ENCODE data around the gene ZFR2.

ZFR2 gene

GRCh38 chr19:3785938-3786824 lies 82.7 kb downstream of the ZFR2 start, which contains the start of gene MATK:
MATK (minus strand) TSS chr19:3786381; CDS start chr19:3785135, 1,246 bp downstream.
- DNase-seq (ENCODE audit: low read depth) = no peak

- DNase-seq (ENCODE audit: low read depth) = no peak
Observed at GRCh38 chr19:3785451-3785937, 83.3 kb downstream of the ZFR2 start.

DNA sequence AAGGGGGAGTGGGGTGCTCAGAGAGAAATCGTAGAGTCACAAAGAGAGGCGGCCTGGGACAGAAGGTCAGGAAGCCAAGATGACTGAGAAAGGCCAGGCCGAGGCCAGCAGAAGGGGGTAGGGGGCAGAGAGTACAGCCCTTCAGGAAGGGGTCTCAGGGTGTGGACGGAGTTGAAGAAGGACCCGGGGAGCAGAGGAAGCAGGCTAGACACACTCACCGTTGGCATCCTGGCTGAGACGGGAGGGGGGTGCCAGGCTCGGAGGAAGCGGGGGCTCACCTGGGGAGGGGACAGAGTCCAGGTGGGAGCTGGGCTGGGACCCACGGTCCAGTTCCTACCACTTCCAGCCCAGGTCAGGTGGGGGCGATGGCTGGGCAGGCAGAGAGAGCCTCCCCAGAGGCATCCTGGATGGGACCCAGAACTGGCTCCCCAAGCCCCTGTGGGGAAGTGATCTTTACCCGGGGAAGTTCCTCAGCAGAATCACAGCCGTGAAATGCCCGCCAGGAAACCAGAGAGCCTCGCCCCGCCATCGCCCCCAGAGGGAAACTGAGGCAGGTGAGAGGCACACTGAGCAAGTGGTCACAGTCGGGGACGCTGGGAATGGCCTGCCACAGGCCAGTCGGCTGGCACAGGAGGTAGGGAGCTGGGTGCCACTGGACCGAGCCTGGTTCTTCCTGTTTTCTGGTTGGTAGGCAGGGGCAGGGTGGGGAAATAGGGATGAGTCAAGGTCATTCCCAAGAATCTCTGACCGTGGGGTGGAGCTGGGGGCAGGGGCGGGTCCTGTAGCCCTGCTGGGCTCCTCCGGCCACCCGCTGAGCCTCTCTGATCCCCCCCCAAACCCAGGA lies 84.0 kb downstream of the ZFR2 start:
- DNase-seq (ENCODE audit: low read depth) = no peak

DNA sequence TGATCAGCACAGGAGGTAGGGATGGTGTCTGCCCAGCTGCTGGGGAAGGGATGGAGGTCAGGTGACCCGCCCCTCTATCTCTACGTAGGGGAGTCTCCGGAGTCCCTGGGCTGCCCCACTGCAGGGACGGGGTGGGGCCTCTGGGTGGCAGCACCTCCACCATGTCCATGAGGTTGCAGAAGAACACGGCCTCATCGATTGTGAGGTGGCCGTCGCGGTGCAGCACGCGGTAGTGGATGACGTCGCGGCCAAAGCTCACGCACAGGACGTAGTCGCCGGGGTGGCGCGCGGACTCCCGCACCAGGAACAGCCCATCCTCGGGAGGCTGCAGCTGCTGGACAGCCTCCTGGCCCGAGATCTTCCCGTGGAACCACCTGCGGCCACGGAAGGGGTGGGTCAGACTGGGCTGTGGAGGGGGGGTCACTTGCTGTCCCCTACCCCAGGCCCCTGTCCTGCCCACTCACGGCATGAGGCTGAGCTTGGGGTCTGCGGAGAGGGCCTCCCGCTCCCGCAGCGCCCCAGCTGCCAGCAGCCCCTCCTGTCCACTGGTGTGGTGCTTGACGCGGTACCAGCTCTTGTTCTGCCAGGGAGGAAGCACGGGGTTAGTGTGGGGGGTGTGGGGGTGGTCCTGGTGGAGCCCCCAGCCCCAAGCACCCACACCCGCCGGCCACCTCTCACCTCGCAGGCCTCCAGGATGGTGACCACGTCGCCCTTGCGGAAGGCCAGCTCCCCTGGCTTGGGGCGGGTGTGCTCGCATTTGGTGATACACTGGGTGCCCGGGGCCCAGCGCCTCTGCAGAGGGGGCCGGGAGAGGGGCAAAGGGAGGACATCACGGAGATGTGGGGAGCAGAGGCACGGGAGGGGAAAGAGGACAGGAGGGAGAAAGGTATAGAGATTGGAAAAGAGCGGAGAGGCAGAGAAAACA lies 84.9 kb downstream of the ZFR2 start:
- no peak for DNase-seq (ENCODE audit: low read depth)

DNA sequence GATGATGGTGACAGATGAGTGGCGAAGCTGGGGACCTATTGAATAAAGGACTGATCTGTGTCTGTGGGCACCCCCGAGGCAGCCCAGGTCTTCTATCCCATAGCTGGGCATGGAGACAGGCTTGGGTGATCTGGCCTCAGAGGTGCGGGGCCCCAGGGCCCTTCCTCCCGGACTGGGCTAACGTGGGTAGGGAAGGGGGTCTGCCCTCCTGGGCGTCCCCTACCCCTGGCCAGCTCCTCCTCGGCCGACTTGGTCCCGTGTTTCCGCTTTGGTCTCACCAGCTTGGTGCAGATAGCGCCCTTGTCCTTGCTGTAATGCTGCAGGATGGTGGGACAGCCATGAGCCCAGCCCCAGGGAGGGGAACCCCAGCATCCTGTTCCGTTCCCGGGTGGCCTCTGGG lies 85.9 kb downstream of the ZFR2 start:
- no peak for DNase-seq (ENCODE audit: low read depth)

GRCh38 chr19:3782330-3782729 lies 86.5 kb downstream of the ZFR2 start:
- DNase-seq (ENCODE audit: low read depth) = no peak

- no peak for DNase-seq (ENCODE audit: low read depth)
Observed at GRCh38 chr19:3781603-3782002, 87.2 kb downstream of the ZFR2 start.

GRCh38 chr19:3780786-3781304 lies 88.0 kb downstream of the ZFR2 start:
- DNase-seq (ENCODE audit: low read depth) = no peak

DNA sequence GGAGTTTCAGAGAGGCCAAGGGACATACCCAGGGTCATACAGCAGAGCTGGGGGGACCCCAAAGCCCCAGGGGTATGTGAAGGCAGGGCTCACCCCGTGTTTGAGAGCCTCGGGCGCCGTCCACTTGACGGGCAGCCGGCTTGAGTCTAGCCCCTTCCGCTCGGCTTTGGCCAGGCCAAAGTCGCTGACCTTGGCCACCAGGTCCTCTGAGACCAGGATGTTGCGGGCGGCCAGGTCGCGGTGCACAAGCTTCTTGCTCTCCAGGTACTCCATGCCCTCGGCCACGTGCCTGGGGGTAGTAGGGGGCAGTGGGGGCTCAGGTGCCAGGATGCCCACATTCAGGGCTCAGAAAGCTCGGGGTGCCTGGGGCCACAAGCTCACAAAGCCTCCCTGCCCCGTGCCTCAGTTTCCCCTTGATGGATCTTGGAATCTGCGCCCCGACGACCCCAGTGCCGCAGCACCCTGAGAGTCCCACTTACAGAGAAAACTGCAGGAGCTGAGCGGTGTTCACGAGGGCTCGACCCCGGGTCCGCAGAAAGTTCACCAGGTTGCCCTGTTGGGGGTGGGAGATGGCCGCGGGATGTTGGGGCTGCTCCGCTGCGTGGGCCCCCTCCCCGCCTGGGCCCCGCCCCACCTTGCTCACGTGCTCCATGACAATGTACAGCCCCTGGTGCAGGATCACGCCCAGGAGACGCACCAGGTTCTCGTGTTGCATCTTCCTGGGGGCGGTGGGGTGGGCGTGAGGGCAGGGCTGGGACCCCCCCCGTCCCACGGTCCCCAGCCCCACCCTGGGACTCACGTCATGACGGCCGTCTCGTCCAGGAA lies 89.7 kb downstream of the ZFR2 start:
- DNase-seq (ENCODE audit: low read depth) = no peak

GRCh38 chr19:3778104-3778867 lies 90.6 kb downstream of the ZFR2 start:
- no peak for DNase-seq (ENCODE audit: low read depth)

DNA sequence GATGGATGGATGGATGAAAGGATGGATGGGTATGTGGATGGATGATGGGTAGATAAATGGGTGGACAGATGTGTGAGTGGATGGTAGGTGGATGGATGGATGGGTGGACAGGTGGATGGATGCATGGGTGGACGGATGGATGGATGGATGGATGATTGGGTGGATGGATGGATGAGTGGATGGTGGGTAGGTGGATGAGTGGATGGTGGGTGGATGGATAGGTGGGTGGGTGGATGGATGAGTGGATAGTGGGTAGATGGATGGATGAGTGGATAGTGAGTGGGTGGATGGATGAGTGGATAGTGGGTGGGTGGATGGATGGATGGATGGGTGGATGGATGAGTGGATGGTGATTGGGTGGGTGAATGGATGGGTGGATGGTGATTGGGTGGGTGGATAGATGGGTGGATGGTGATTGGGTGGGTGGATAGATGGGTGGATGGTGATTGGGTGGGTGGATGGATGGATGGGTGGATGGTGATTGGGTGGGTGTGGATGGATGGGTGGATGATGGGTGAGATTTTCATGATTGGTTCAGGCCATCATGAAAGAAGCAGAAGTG lies 92.3 kb downstream of the ZFR2 start:
- DNase-seq (ENCODE audit: low read depth) = no peak

GRCh38 chr19:3775831-3776230 lies 93.0 kb downstream of the ZFR2 start:
- no peak for DNase-seq (ENCODE audit: low read depth)

GRCh38 chr19:3775374-3775711 lies 93.5 kb downstream of the ZFR2 start:
- no peak for DNase-seq (ENCODE audit: low read depth)

GRCh38 chr19:3774621-3775373 lies 94.0 kb downstream of the ZFR2 start:
- DNase-seq (ENCODE audit: low read depth) = no peak

GRCh38 chr19:3773814-3774515 lies 94.9 kb downstream of the ZFR2 start:
- no peak for DNase-seq (ENCODE audit: low read depth)

- no peak for DNase-seq (ENCODE audit: low read depth)
Observed at GRCh38 chr19:3771906-3772455, 96.9 kb downstream of the ZFR2 start, which contains the start of gene RAX2. RAX2 (minus strand) TSS chr19:3772228; CDS start chr19:3771742, 486 bp downstream.

DNA sequence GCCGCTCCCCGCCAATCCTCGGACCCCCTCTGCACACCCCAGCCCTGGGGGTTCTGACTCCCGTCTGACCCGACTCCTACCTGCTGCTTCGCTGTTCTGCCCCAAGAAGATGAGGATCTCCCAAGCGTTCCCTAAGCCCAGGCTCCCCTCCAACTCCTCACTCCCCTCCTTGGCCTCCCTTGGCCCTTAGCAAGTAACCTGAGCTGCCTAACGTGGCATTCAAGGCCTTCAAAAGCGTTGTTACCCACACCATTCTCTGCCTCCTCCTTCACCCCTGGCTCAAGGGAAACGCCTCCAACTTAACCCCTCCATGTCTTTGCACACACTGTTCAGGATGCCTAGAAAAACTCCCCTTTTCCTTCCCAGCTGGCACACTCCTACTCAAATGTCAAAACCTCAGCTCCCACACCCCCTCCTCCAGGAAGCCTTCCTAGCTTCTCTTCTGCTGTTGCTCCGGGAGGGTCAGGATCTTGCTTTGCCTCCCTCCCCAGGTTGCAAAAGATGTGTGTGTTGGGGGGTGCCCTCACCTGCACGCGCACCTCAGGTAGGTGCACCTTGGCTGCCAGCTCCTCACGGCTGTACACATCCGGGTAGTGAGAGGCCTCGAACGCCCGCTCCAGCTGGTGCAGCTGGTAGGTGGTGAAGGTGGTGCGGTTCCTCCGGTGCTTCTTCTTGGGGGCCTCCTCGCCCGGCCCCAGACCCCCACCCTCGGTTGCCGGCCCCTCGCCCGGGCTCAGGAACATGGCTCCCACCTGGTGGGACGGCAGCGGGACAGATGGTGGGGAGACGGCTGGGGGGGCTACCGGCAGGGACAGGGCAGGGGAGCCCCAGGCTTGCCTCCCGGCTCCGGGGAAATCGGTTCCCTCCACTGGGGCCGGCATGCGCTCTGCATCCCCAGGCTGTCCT lies 97.6 kb downstream of the ZFR2 start:
- DNase-seq (ENCODE audit: low read depth) = no peak
